ENCODE measurements around the gene MOB1A.

GRCh38 chr2:74194799-74195198 lies 16.1 kb upstream of the MOB1A start:
- TF ChIP-seq CTCF (IDR thresholded peaks at IDR 0.05; ENCODE audit: low read length) (no peak), EZH2 (IDR thresholded peaks at IDR 0.05; ENCODE audit: borderline replicate concordance, low read length) (no peak)

All from OCI-LY1 (cell line).